ENCODE data around the gene NXN.

GRCh38 chr17:1010086-1010450 lies 30.5 kb upstream of the NXN start:
- no peak for TF ChIP-seq CTCF (conservative IDR thresholded peaks at IDR 0.05)
- no peak for TF ChIP-seq ZFX (IDR thresholded peaks at IDR 0.05)

Data from C4-2B (cell line).